Measurements from ENCODE around the gene MYBPH.

MYBPH gene

DNA sequence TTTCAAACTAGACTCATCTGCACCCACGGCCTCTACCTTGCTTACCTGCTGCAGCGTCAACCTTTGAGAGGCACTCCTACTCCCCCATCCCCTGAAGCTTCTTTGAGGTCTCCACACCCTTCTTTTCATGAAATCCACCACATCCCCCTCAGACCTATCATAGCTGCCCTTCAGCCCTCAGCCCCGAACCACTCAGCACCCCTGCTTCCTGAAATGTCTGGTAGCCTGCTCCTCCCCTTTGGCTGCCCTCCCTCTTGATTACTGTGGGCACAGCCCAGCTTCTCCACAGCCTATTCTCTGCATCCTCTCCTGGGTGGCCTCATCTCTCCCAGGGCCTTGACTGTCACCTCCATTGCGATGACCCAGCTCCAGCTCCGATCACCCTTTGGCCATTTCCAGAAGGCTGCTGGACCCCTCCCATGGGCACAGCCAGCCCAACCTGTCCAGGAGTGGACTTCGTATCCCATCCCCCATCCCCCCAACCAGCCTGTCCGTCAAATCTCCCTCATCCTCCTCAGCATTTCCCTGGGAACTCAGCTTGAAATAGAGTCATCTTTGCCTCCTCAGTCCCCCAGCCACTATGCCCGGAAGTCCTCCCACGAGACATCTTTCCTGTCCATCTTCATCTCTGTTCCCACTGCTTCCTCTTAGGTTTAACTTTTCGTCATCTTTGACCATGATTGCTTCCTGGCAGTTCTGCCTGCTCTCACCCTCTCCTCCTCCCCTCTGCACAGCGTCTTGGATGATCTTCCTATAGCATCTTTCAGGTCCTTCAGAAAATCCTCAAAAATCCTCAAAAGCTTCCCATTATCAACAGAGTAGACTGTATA, 54.2 kb downstream of the MYBPH start:
- Histone ChIP-seq H3K27ac (ENCODE audit: poor library complexity, severe bottlenecking) (no peak overlapping the region), H3K36me3 (ENCODE audit: low read depth) (no peaks in the 10 kb centered on the region), H3K4me1 (ENCODE audit: insufficient read depth, poor library complexity, severe bottlenecking) (no peaks in the 10 kb centered on the region), H3K9me3 (ENCODE audit: severe bottlenecking) (no peaks in the 10 kb centered on the region), H3K27me3 (ENCODE audit: insufficient read depth, poor library complexity, severe bottlenecking) (peaks cover 4% of the 10 kb centered on the region), H3K4me3 (ENCODE audit: severe bottlenecking) (no peak overlapping the region)
- no peak for DNase-seq (ENCODE audit: low spot score)
- ATAC-seq (ENCODE audit: low read depth): no peak
- TF ChIP-seq, protein P1, sequence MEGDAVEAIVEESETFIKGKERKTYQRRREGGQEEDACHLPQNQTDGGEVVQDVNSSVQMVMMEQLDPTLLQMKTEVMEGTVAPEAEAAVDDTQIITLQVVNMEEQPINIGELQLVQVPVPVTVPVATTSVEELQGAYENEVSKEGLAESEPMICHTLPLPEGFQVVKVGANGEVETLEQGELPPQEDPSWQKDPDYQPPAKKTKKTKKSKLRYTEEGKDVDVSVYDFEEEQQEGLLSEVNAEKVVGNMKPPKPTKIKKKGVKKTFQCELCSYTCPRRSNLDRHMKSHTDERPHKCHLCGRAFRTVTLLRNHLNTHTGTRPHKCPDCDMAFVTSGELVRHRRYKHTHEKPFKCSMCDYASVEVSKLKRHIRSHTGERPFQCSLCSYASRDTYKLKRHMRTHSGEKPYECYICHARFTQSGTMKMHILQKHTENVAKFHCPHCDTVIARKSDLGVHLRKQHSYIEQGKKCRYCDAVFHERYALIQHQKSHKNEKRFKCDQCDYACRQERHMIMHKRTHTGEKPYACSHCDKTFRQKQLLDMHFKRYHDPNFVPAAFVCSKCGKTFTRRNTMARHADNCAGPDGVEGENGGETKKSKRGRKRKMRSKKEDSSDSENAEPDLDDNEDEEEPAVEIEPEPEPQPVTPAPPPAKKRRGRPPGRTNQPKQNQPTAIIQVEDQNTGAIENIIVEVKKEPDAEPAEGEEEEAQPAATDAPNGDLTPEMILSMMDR (IDR thresholded peaks at IDR 0.05; ENCODE audit: poor library complexity, severe bottlenecking): no peak

DNA sequence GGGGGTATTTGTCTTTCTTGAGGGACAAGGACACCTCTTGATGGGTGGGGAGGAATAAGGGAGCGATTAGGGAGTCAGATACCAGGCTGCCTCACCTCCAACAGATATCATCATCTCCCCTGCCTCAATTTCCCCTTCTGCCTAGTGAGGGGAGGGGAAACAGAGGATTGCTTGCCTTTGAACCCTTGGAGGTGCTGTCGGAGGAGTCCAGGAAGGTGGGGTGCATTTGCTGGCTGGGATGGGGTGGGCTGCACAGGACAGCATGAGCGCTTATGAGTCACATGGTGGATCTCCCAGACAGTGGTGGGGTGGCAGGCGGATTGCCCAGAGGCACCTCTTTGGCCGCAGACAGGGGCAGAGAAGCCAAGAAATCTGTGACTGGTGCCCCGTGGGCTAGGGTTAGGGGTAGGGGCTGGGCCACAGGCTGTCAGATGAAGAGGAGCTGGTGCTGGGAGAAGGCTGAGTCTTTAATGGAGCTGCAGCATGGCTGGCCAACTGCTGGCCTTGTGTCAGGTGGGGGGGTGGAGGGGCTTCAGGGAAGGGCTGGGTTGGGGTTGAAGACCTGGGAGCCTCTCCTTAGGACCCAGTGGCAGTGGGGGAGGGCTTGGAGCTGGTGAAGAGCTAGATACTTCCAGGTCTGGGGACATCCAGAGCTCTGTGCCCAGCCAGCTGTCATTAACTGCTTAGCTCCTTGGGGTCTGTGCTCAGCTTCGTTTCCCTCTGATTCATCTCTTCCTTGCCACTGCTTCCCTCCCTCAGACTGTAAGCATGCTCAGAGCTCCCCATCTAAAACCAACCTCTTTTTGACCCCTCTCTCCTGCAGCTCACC, 55.1 kb downstream of the MYBPH start:
- DNase-seq (ENCODE audit: low spot score): no peak
- no peaks in the 10 kb centered on the region for H3K4me1 ChIP-seq (ENCODE audit: insufficient read depth, poor library complexity, severe bottlenecking)
- H3K27me3 ChIP-seq (ENCODE audit: insufficient read depth, poor library complexity, severe bottlenecking): peaks cover 8% of the 10 kb centered on the region
- no peak for ATAC-seq (ENCODE audit: low read depth)
- no peak overlapping the region for H3K27ac ChIP-seq (ENCODE audit: poor library complexity, severe bottlenecking)
- H3K36me3 ChIP-seq (ENCODE audit: low read depth): no peaks in the 10 kb centered on the region
- TF ChIP-seq, protein P1 (IDR thresholded peaks at IDR 0.05; ENCODE audit: poor library complexity, severe bottlenecking): no peak
- no peak overlapping the region for H3K4me3 ChIP-seq (ENCODE audit: severe bottlenecking)
- no peaks in the 10 kb centered on the region for H3K9me3 ChIP-seq (ENCODE audit: severe bottlenecking)

Data from RWPE2 (cell line).